NCI-H524 (cell line): ENCODE data around the gene TNS1.

Experiments
- DNase-seq, 2 experiments: peaks; one replicate each; lab custom pipeline; 2025; lab: John Stamatoyannopoulos, UW

The TNS1 gene

GRCh38 chr2:217873371-217873770 is 129.4 kb downstream of the TNS1 start:
- no peak for DNase-seq

GRCh38 chr2:217872319-217872718 is 130.5 kb downstream of the TNS1 start:
- DNase-seq: no peak

- no peak for DNase-seq
Observed at GRCh38 chr2:217870528-217871011, 132.2 kb downstream of the TNS1 start.

GRCh38 chr2:217868911-217869334 is 133.9 kb downstream of the TNS1 start:
- DNase-seq: no peak

- no peak for DNase-seq
Observed at GRCh38 chr2:217868265-217868892, 134.4 kb downstream of the TNS1 start.

- peak in 1 of 2 experiments; percentile 43 for DNase-seq
Observed at GRCh38 chr2:217866457-217866856, 136.3 kb downstream of the TNS1 start.

GRCh38 chr2:217864963-217865772 is 137.6 kb downstream of the TNS1 start:
- DNase-seq: no peak

GRCh38 chr2:217863883-217864282 is 138.9 kb downstream of the TNS1 start:
- DNase-seq: no peak

- DNase-seq: no peak
Observed at GRCh38 chr2:217861334-217861877, 141.4 kb downstream of the TNS1 start.

GRCh38 chr2:217859926-217860325 is 142.9 kb downstream of the TNS1 start:
- no peak for DNase-seq

GRCh38 chr2:217858519-217859491 is 144.0 kb downstream of the TNS1 start:
- DNase-seq: peak in 1 of 2 experiments; percentile 46

GRCh38 chr2:217857624-217858506 is 144.9 kb downstream of the TNS1 start:
- DNase-seq: no peak

- DNase-seq: no peak
Observed at GRCh38 chr2:217856871-217857270, 145.9 kb downstream of the TNS1 start.

GRCh38 chr2:217856159-217856558 is 146.6 kb downstream of the TNS1 start:
- DNase-seq: no peak

- DNase-seq: no peak
Observed at GRCh38 chr2:217854684-217855420, 147.9 kb downstream of the TNS1 start.

- DNase-seq: no peak
Observed at GRCh38 chr2:217853961-217854360, 148.8 kb downstream of the TNS1 start.

GRCh38 chr2:217853301-217853881 is 149.4 kb downstream of the TNS1 start:
- no peak for DNase-seq

GRCh38 chr2:217852555-217853211 is 150.1 kb downstream of the TNS1 start:
- DNase-seq: no peak
